HL-60 (cell line): Measurements from ENCODE around the gene TPM2.

Source experiments
- DNase-seq, 2 experiments: peaks; one replicate each; pipeline ENCODE4 v3.0.0-alpha.2; 2010 to 2020; ENCODE audit warnings: low read depth in 1 of 2, low spot score in 1 of 2
- H3K27ac ChIP-seq: fragments of 250-450 bp; sonication (Bioruptor Pico); replicated peaks from 2 replicates; pipeline ENCODE4 v1.5.1; 2020; ENCODE audit warnings: mild to moderate bottlenecking, moderate library complexity
- H3K27me3 ChIP-seq: fragments of 250-450 bp; sonication (Bioruptor Pico); 2 replicates; pipeline ENCODE4 v1.5.1; 2021; ENCODE audit warnings: mild to moderate bottlenecking, moderate library complexity; ENCODE audit not compliant: insufficient read depth, poor library complexity, severe bottlenecking
- H3K4me3 ChIP-seq: replicated peaks from 2 replicates; pipeline ENCODE4 v1.5.1; 2011; ENCODE audit warnings: mild to moderate bottlenecking, control low read depth, low read length; ENCODE audit not compliant: insufficient read depth
- CTCF ChIP-seq: IDR thresholded peaks from one replicate; pipeline ENCODE4 v1.5.1; 2011; ENCODE audit warnings: low read length, control low read depth, inconsistent platforms; ENCODE audit not compliant: insufficient read depth
- GABPA ChIP-seq: IDR thresholded peaks from 2 replicates; pipeline ENCODE4 v1.6.1; 2012; ENCODE audit warnings: low read depth
- POLR2AphosphoS5 ChIP-seq: IDR thresholded peaks from 2 replicates; pipeline ENCODE4 v1.6.1; 2012; ENCODE audit warnings: low read depth
- REST ChIP-seq: IDR thresholded peaks from 2 replicates; pipeline ENCODE4 v1.6.1; 2012; ENCODE audit warnings: low read depth; ENCODE audit not compliant: insufficient replicate concordance
- SPI1 ChIP-seq: IDR thresholded peaks from 2 replicates; pipeline ENCODE4 v1.6.1; 2012; ENCODE audit warnings: low read depth, mild to moderate bottlenecking, borderline replicate concordance

The TPM2 gene

GRCh38 chr9:35664531-35665470, 24.9 kb downstream of the TPM2 start, which contains the start of gene ARHGEF39:
ARHGEF39 (minus strand) TSS chr9:35665195; CDS start chr9:35665169, 26 bp downstream.
- peak; percentile 81 to 83 for DNase-seq
- Histone ChIP-seq H3K4me3 (peak within 1 kb of the TSS; percentile 64), H3K27me3 (no peaks in the 10 kb centered on the region), H3K27ac (peak within 1 kb of the TSS; percentile 74)
- TF ChIP-seq CTCF = no peak
- peak; percentile 85 for TF ChIP-seq POLR2AphosphoS5
- peak; percentile 64 for TF ChIP-seq GABPA

GRCh38 chr9:35662437-35662836, 27.3 kb downstream of the TPM2 start:
- Histone ChIP-seq H3K4me3 (no peak overlapping the region), H3K27me3 (no peaks in the 10 kb centered on the region), H3K27ac (no peak overlapping the region)
- TF ChIP-seq CTCF (no peak), REST (no peak), GABPA (no peak), SPI1 (no peak), POLR2AphosphoS5 (no peak)
- DNase-seq = no peak

- DNase-seq = no peak
- TF ChIP-seq REST = no peak
- no peak for TF ChIP-seq POLR2AphosphoS5
- no peak for TF ChIP-seq CTCF
- no peak for TF ChIP-seq GABPA
- no peak for TF ChIP-seq SPI1
- Histone ChIP-seq H3K4me3 (no peak overlapping the region), H3K27me3 (no peaks in the 10 kb centered on the region), H3K27ac (no peak overlapping the region)
Measured at GRCh38 chr9:35661756-35662350, 27.9 kb downstream of the TPM2 start.
